Mesenchymal stem cell (in vitro differentiated cells and primary cell): ENCODE measurements around the gene CUL5.
"Not testable (repeated sequence)": the region's sequence is repeated elsewhere in the genome, so short reads cannot be mapped to it uniquely, and the experiment has no call there.

ENCODE experiments used
- DNase-seq: peaks from one replicate; pipeline ENCODE4 v3.0.0-alpha.2; 2013
- H2AFZ ChIP-seq: one replicate; pipeline ENCODE4 v1.6.1; 2013; ENCODE audit warnings: low read depth, mild to moderate bottlenecking, control low read depth, inconsistent platforms, low read length, moderate library complexity
- H2AK5ac ChIP-seq: 2 replicates; pipeline ENCODE4 v1.6.1; 2013; ENCODE audit warnings: low read length, moderate library complexity, mild to moderate bottlenecking, inconsistent platforms; ENCODE audit not compliant: severe bottlenecking
- H2BK120ac ChIP-seq: one replicate; pipeline ENCODE4 v1.6.1; 2013; ENCODE audit warnings: low read depth, mild to moderate bottlenecking, inconsistent platforms, low read length, moderate library complexity
- H2BK12ac ChIP-seq, 2 experiments: one replicate each; pipeline ENCODE4 v1.6.1; 2013; ENCODE audit warnings: inconsistent platforms in 2 of 2, low read length in 2 of 2, mild to moderate bottlenecking in 2 of 2, moderate library complexity in 2 of 2, control low read depth in 1 of 2
- H2BK15ac ChIP-seq: one replicate; pipeline ENCODE4 v1.6.1; 2013; ENCODE audit warnings: mild to moderate bottlenecking, low read depth, inconsistent platforms; ENCODE audit not compliant: poor library complexity, severe bottlenecking
- H2BK5ac ChIP-seq: 2 replicates; pipeline ENCODE4 v1.6.1; 2013; ENCODE audit warnings: low read depth, mild to moderate bottlenecking, low read length, control low read depth, inconsistent platforms; ENCODE audit not compliant: poor library complexity, severe bottlenecking
- H3K14ac ChIP-seq, 2 experiments: one replicate each; pipeline ENCODE4 v1.6.1; 2013; ENCODE audit warnings: inconsistent platforms in 2 of 2, low read length in 2 of 2, control low read depth in 1 of 2, mild to moderate bottlenecking in 1 of 2, moderate library complexity in 1 of 2
- H3K18ac ChIP-seq, 2 experiments: one replicate each; pipeline ENCODE4 v1.6.1; 2013; ENCODE audit warnings: inconsistent platforms in 2 of 2, low read length in 2 of 2, control low read depth in 1 of 2, low read depth in 1 of 2, mild to moderate bottlenecking in 1 of 2
- H3K23ac ChIP-seq, 2 experiments: one replicate each; pipeline ENCODE4 v1.6.1; 2013; ENCODE audit warnings: inconsistent platforms in 2 of 2, low read length in 2 of 2, mild to moderate bottlenecking in 2 of 2, moderate library complexity in 2 of 2, control low read depth in 1 of 2
- H3K27ac ChIP-seq: 2 replicates; pipeline ENCODE4 v1.5.1; 2013; ENCODE audit warnings: mild to moderate bottlenecking, moderate library complexity, low read length, control low read depth, inconsistent platforms; ENCODE audit not compliant: poor library complexity, severe bottlenecking
- H3K27me3 ChIP-seq, 2 experiments: 2 replicates each; pipeline versions ENCODE4 v1.6.1 to v1.7.0; 2013; ENCODE audit warnings: low read length in 2 of 2, mild to moderate bottlenecking in 2 of 2, moderate library complexity in 2 of 2, control low read depth in 1 of 2, inconsistent platforms in 1 of 2; ENCODE audit not compliant: control insufficient read depth in 1 of 2, insufficient read depth in 1 of 2
- H3K36me3 ChIP-seq, 2 experiments: 2 replicates each; pipeline versions ENCODE4 v1.6.1 to v1.7.0; 2013; ENCODE audit warnings: low read length in 2 of 2, control low read depth in 1 of 2, inconsistent platforms in 1 of 2, low read depth in 1 of 2, mild to moderate bottlenecking in 1 of 2; ENCODE audit not compliant: insufficient read depth in 2 of 2, control insufficient read depth in 1 of 2
- H3K4ac ChIP-seq, 2 experiments: one replicate each; pipeline ENCODE4 v1.6.1; 2013; ENCODE audit warnings: inconsistent platforms in 2 of 2, low read length in 2 of 2, mild to moderate bottlenecking in 2 of 2, moderate library complexity in 2 of 2, control low read depth in 1 of 2, low read depth in 1 of 2
- H3K4me1 ChIP-seq: 2 replicates; pipeline ENCODE4 v1.6.1; 2013; ENCODE audit warnings: low read depth, low read length, control low read depth; ENCODE audit not compliant: control insufficient read depth, insufficient read depth
- H3K4me2 ChIP-seq: 2 replicates; pipeline ENCODE4 v1.6.1; 2013; ENCODE audit warnings: low read length, mild to moderate bottlenecking, inconsistent platforms; ENCODE audit not compliant: poor library complexity, severe bottlenecking
- H3K4me3 ChIP-seq, 2 experiments: 2 replicates each; pipeline versions ENCODE4 v1.5.1 to v1.7.0; 2013; ENCODE audit warnings: low read length in 2 of 2, mild to moderate bottlenecking in 2 of 2, control low read depth in 1 of 2, low read depth in 1 of 2; ENCODE audit not compliant: insufficient read depth in 1 of 2
- H3K79me1 ChIP-seq: replicated peaks from 2 replicates; pipeline ENCODE4 v1.6.1; 2013; ENCODE audit warnings: mild to moderate bottlenecking, control low read depth, low read length, inconsistent platforms; ENCODE audit not compliant: poor library complexity, severe bottlenecking
- H3K9ac ChIP-seq: 2 replicates; pipeline ENCODE4 v1.7.0; 2013; ENCODE audit warnings: mild to moderate bottlenecking, low read length, moderate library complexity
- H3K9me3 ChIP-seq: 2 replicates; pipeline ENCODE4 v1.7.0; 2013; ENCODE audit warnings: mild to moderate bottlenecking, low read length; ENCODE audit not compliant: control insufficient read depth
- H4K8ac ChIP-seq: one replicate; pipeline ENCODE4 v1.6.1; 2013; ENCODE audit warnings: inconsistent platforms, mild to moderate bottlenecking, low read length, moderate library complexity
- H4K91ac ChIP-seq: one replicate; pipeline ENCODE4 v1.6.1; 2013; ENCODE audit warnings: mild to moderate bottlenecking, low read length, inconsistent platforms
- WGBS: methylation state at CpG from one replicate; pipeline ENCODE4 v1.1.7; 2013; ENCODE audit warnings: mixed read lengths; 5-methylcytosine and 5-hydroxymethylcytosine counted together

Gene CUL5

DNA sequence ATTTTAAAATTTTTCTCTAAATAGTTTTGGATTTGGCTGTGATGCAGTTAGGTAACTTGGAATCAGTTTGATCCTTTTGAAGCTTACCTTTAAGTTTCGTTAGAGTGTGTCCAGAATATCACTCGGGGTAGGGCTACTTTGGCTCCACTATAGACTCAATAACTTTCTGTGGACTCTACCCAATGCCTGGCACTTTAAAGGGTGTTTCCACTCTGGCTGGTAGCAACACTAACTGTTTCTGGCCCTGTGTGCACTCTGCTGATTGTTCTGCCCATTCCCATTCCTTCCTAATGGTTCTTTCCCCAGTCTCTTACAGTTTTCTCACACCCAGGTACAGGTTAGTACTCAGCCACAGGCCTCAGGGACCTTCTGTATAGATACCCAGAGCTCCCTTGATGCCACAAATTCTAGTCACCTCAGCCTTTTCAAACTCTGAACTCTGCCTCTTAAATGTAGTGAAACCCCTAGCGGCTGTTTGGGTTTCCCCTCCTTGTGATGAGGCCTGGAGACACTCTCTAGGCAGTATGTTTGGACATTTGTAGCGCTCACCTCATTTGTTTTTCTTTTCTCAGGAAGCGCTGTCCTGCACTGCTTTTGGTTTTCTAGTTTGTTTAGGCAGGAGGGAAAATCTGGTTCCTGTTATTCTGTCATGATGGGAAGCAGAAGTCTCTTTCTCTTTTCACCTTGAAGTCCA is 16.8 kb downstream of the CUL5 start:
- Histone ChIP-seq H4K8ac (peak overlapping the region; percentile 12), H2BK15ac (no peak overlapping the region), H2BK12ac (peak overlapping the region in 1 of 2 experiments; percentile 86), H3K4ac (peak overlapping the region; percentile 0 to 88), H4K91ac (no peak overlapping the region), H3K18ac (peak overlapping the region in 1 of 2 experiments; percentile 70), H3K9me3 (no peaks in the 10 kb centered on the region), H2AFZ (no peak overlapping the region), H3K4me3 (no peak overlapping the region), H3K36me3 (peaks cover 0 to 5% of the 10 kb centered on the region in 2 experiments), H3K4me1 (no peaks in the 10 kb centered on the region), H3K23ac (no peak overlapping the region), H3K14ac (peak overlapping the region in 1 of 2 experiments; percentile 65), H3K4me2 (no peak overlapping the region), H2AK5ac (no peak overlapping the region), H3K79me1 (peaks cover 4% of the 10 kb centered on the region), H2BK120ac (no peak overlapping the region), H2BK5ac (no peak overlapping the region), H3K9ac (no peak overlapping the region), H3K27me3 (no peaks in the 10 kb centered on the region), H3K27ac (no peak overlapping the region)
- WGBS, result 51% methylated on average over 4 of the region's 5 CpGs
- peak; percentile 76 for DNase-seq

DNA sequence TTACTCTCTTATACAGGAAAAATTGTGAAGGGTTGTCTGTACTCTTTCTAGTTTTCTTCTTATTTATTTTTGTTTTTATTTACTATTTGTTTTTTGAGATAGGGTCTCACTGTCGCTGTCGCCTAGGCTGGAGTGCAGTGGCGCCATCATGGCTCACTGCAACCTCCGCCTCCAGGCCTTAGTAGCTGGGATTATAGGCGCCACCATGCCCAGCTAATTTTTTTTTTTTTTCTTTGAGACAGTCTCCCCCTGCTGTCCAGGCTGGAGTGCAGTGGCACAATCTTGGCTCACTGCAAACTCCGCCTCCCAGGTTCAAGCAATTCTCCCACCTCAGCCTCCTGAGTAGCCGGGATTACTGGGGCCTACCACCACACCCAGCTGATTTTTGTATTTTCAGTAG is 18.4 kb downstream of the CUL5 start:
- Histone ChIP-seq H2BK120ac (no peak overlapping the region), H3K9ac (no peak overlapping the region), H3K4me1 (no peaks in the 10 kb centered on the region), H2BK12ac (no peak overlapping the region), H3K14ac (no peak overlapping the region), H3K4me3 (no peak overlapping the region), H4K8ac (no peak overlapping the region), H3K9me3 (no peaks in the 10 kb centered on the region), H3K27ac (no peak overlapping the region), H3K18ac (no peak overlapping the region), H3K23ac (no peak overlapping the region), H2BK15ac (no peak overlapping the region), H2AK5ac (no peak overlapping the region), H3K27me3 (no peaks in the 10 kb centered on the region), H3K36me3 (peaks cover 0 to 5% of the 10 kb centered on the region in 2 experiments), H3K4me2 (no peak overlapping the region), H4K91ac (no peak overlapping the region), H3K4ac (no peak overlapping the region), H2AFZ (no peak overlapping the region), H3K79me1 (peaks cover 2% of the 10 kb centered on the region), H2BK5ac (no peak overlapping the region)
- 100% methylated on average over 7 of the region's 7 CpGs for WGBS
- no peak for DNase-seq

DNA sequence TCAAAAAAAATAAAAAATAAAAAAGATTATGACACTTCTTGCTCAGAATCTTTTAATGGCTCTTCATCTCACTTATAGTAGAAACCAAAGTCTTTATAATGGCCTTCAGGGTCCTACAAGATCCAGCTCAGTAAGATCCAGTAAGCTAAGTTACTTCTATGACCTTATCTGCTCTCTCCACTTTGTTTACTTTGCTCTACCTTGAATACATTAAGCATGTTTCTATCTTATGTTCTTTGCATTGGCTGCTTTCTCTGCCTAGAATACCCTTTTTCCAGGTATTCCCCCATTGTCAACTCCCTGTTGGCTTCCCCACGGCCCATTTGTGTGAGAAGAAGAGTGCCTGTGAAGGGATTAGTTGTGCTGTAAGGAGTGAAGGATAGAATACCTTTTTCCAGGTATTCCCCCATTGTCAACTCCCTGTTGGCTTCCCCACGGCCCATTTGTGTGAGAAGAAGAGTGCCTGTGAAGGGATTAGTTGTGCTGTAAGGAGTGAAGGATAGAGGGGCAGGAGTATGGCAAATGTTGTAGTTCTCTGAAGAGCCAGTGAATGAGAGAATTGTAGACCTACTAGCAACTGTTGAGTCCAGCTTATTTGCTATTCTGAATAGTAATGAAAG is 20.2 kb downstream of the CUL5 start:
- H2AK5ac ChIP-seq, H2AFZ ChIP-seq, DNase-seq, H3K27me3 ChIP-seq, H3K36me3 ChIP-seq, H2BK12ac ChIP-seq, H3K4me1 ChIP-seq, H3K4me3 ChIP-seq, H3K27ac ChIP-seq, H2BK15ac ChIP-seq, H3K4ac ChIP-seq, H2BK120ac ChIP-seq, H4K8ac ChIP-seq, H3K9me3 ChIP-seq, H3K9ac ChIP-seq, H4K91ac ChIP-seq, H3K23ac ChIP-seq, H3K18ac ChIP-seq, H2BK5ac ChIP-seq, H3K14ac ChIP-seq, H3K4me2 ChIP-seq: not testable (repeated sequence)
- 100% methylated on average over 1 of the region's 2 CpGs for WGBS
- H3K79me1 ChIP-seq, result peaks cover 10% of the 10 kb centered on the region

DNA sequence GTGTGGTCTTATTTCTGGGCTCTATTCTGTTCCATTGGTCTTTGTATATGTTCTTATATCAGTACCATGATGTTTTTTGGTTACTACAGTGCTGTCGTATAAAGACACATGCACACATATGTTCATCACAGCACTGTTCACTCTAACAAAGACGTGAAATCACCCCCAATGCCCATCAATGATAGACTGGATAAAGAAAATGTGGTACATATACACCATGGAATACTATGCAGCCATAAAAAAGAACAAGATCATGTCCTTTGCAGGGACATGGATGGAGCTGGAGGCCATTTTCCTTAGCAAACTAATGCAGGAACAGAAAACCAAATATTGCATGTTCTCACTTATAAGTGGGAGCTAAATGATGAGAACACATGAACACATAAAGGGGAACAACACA is 22.9 kb downstream of the CUL5 start:
- H3K79me1 ChIP-seq, result peaks cover 23% of the 10 kb centered on the region
- H3K27ac ChIP-seq, H2AFZ ChIP-seq, H3K14ac ChIP-seq, H3K9me3 ChIP-seq, H2BK120ac ChIP-seq, DNase-seq, H4K8ac ChIP-seq, H3K4ac ChIP-seq, H2AK5ac ChIP-seq, H2BK5ac ChIP-seq, H3K4me3 ChIP-seq, H2BK15ac ChIP-seq, H3K9ac ChIP-seq, H3K27me3 ChIP-seq, H3K18ac ChIP-seq, H3K4me1 ChIP-seq, H2BK12ac ChIP-seq, H4K91ac ChIP-seq, H3K4me2 ChIP-seq, H3K23ac ChIP-seq: not testable (repeated sequence)
- peaks cover 2 to 23% of the 10 kb centered on the region in 2 experiments for H3K36me3 ChIP-seq
- no CpG with 5 or more reads among the region's 2 CpGs for WGBS
